Adrenal gland (tissue), 12 donors: ENCODE data around the gene ATP9B. TPM values are rescaled to one million over a fixed set of nuclear protein-coding genes. Genes with fewer than 3 reads are reported as not detected.

Source experiments
- DNase-seq, 7 donors: peaks; one replicate each; pipeline ENCODE4 v3.0.0-alpha.2; 2019 to 2020
- H3K27ac ChIP-seq, 5 donors: fragments of 200-600 bp; sonication (generic) in 4 of 5; 1 replicate in 3 of 5; 2 replicates in 2 of 5; pipeline versions ENCODE4 v1.5.1 to v1.8.0; 2016 to 2020; ENCODE audit warnings: mild to moderate bottlenecking in 1 of 5
- H3K27me3 ChIP-seq: fragments of 200-600 bp; 2 replicates; pipeline ENCODE4 v1.8.0; 2021
- H3K36me3 ChIP-seq, 2 donors: fragments of 200-600 bp; replicated peaks in 1 of 2; 1 replicate in 1 of 2; 2 replicates in 1 of 2; pipeline versions ENCODE4 v1.5.1 to v1.8.0; 2018 to 2022
- H3K4me1 ChIP-seq, 2 donors: fragments of 200-600 bp; replicated peaks in 1 of 2; 1 replicate in 1 of 2; 2 replicates in 1 of 2; pipeline versions ENCODE4 v1.5.1 to v1.8.0; 2018 to 2021
- H3K4me3 ChIP-seq, 4 donors: fragments of 200-600 bp; sonication (generic) in 3 of 4; one replicate each; pipeline ENCODE4 v1.5.1; 2016 to 2018
- H3K9me3 ChIP-seq, 3 donors: fragments of 200-600 bp; sonication (generic) in 1 of 3; replicated peaks in 1 of 3; 1 replicate in 2 of 3; 2 replicates in 1 of 3; pipeline versions ENCODE4 v1.5.1 to v1.8.0; 2016 to 2021
- POLR2A ChIP-seq, 2 donors: fragments of 450-650 bp; IDR thresholded peaks; one replicate each; pipeline ENCODE4 v1.6.1; 2017; ENCODE audit warnings: antibody characterized with exemption in 2 of 2, mild to moderate bottlenecking in 2 of 2, moderate library complexity in 1 of 2
- whole genome bisulfite sequencing, 4 donors: extraction: QIAGEN DNeasy Blood & Tissue Kit in 2 of 4; methylation state at CpG; one replicate each; pipeline versions ENCODE4 v1.1.5 to v1.1.7; 2013 to 2017; 5-methylcytosine and 5-hydroxymethylcytosine counted together
- intact Hi-C, 2 donors: fragments of 100-400 bp; cut with DNase I; formaldehyde crosslinking; loops; one replicate each; pipeline versions ENCODE4 v1.14.1 to v1.15.0; 2022 to 2023
- polyA plus RNA-seq, 3 donors: library from polyadenylated mRNA; stranded (reverse); fragments of 200-250 nt in 2 of 3; fragments of 350-450 nt in 1 of 3; fragmentation: Illumina TruSeq in 1 of 3; extraction: RNeasy Lipid Tissue Mini Kit (QIAGEN cat#74804) in 1 of 3; gene quantifications; one replicate each; pipeline ENCODE4 v1.2.3, GENCODE V29; 2013 to 2014
- total RNA-seq, 9 donors: library from RNA; depleted of rRNA in 4 of 9; stranded (reverse); fragments of >200 nt in 4 of 9; fragments of 120-200 nt in 1 of 9; fragmentation: NEBNext Ultra II Directional in 1 of 9; extraction: Animal tissue kit (Norgen Biotek cat#: 25700) in 1 of 9; gene quantifications; one replicate each; pipeline versions ENCODE4 v1.1.0 to v1.2.4, GENCODE V29; 2013 to 2023
- TF ChIP-seq, protein P1 (sequence below), 6 experiments: fragments of 450-650 bp in 4 of 6; fragments of 200-600 bp in 2 of 6; sonication (generic) in 1 of 6; IDR thresholded peaks; 1 replicate in 5 of 6; 2 replicates in 1 of 6; pipeline versions ENCODE4 v1.5.1 to v1.8.0; 2016 to 2021; ENCODE audit warnings: antibody characterized with exemption in 6 of 6, mild to moderate bottlenecking in 2 of 6, moderate library complexity in 1 of 6
- donor health status: healthy with polysubstance abuse.
- donor health status: Bipolar disorder and iron deficiency.
- donor health status: DM: yes; HTN: yes; CAD: no.
- donor health status: DM: no; HTN: no; CAD: no.
- donor health status: DM: no; HTN: no; CAD: no.
- donor health status: DM: yes; HTN: yes; CAD: no.

ATP9B gene
- total and polyA plus RNA-seq, 12 donors = 16.3 to 36.0 (median 27.7) TPM

DNA sequence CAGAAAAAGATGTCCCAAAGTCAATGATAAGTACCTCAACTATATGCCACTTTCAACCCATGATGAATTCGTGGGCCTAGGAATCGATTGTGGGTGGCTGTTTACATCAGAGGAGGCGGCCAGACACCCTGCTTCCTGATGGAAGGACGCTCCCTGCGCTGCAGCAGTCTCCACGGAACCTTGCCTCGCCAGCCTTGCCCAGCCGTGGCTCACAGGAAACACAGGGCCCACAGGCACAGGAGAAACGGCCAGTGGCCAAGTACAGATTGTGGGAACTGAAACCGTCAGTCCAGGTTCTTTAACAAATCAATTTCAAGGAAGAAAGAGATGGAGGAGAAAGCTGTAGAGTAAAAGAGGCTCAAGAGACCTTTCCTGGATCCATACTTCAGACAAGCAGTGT is 225.0 kb downstream of the ATP9B start:
- Histone ChIP-seq H3K27ac (no peak overlapping the region), H3K4me3 (no peak overlapping the region), H3K27me3 (no peaks in the 10 kb centered on the region), H3K9me3 (no peaks in the 10 kb centered on the region), H3K36me3 (no peaks in the 10 kb centered on the region), H3K4me1 (no peaks in the 10 kb centered on the region)
- no peak for TF ChIP-seq POLR2A (IDR thresholded peaks at IDR 0.05)
- TF ChIP-seq, protein P1, sequence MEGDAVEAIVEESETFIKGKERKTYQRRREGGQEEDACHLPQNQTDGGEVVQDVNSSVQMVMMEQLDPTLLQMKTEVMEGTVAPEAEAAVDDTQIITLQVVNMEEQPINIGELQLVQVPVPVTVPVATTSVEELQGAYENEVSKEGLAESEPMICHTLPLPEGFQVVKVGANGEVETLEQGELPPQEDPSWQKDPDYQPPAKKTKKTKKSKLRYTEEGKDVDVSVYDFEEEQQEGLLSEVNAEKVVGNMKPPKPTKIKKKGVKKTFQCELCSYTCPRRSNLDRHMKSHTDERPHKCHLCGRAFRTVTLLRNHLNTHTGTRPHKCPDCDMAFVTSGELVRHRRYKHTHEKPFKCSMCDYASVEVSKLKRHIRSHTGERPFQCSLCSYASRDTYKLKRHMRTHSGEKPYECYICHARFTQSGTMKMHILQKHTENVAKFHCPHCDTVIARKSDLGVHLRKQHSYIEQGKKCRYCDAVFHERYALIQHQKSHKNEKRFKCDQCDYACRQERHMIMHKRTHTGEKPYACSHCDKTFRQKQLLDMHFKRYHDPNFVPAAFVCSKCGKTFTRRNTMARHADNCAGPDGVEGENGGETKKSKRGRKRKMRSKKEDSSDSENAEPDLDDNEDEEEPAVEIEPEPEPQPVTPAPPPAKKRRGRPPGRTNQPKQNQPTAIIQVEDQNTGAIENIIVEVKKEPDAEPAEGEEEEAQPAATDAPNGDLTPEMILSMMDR (IDR thresholded peaks at IDR 0.05) = no peak
- 76 to 93% (median 82%) methylated on average over 10 of the region's 10 CpGs for WGBS, 4 donors
- intact Hi-C loops = no loop called here
- DNase-seq = no peak

DNA sequence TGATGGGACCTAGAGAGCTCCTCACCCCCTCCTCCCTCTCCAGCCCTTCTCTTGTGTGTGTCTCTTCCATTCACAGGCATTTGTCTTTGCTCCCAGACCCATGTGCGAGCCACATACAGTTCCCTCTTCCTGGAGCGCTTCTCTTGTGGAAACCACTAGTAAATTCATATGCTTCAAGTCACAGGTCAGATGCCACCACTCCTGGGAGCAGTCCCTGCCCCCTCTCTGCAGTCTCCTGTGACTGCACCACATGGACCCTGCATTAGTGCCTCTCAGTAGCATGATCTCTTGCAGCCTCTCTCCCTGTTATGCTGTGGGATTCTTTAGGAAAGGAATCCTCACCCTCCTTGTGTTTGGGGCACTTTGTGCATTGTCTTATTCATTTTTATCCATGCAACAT is 230.1 kb downstream of the ATP9B start:
- no peak overlapping the region for H3K4me3 ChIP-seq
- no peaks in the 10 kb centered on the region for H3K27me3 ChIP-seq
- TF ChIP-seq POLR2A (IDR thresholded peaks at IDR 0.05) = no peak
- TF ChIP-seq, protein P1 (IDR thresholded peaks at IDR 0.05) = no peak
- no peak for DNase-seq
- WGBS, 4 donors = 97 to 100% (median 99%) methylated on average over 2 of the region's 2 CpGs
- H3K4me1 ChIP-seq = no peaks in the 10 kb centered on the region
- no peaks in the 10 kb centered on the region for H3K36me3 ChIP-seq
- no peak overlapping the region for H3K27ac ChIP-seq
- H3K9me3 ChIP-seq = no peaks in the 10 kb centered on the region
- intact Hi-C loops = no loop called here

DNA sequence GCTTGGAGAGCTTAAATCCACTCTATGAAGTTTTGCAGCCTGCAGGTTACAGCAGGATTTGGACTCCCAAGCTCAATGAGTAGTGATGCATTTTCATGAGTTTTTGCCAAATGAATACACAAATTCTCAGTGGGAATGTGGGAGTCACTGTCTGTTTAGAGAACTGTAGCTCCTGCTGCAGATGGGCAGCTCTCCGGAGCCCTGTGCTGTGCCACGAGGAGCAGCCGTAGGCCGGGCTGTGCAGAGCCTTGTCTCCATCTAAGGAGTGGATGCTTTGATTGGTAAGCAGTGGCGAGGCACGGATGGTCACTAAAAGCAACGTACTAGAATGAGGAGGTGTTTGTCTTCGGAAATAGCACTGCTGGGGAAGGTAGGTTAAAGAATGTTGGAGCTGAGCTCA is 230.5 kb downstream of the ATP9B start:
- intact Hi-C loops = no loop called here
- H3K36me3 ChIP-seq = peaks cover 0 to 1% of the 10 kb centered on the region in 2 donors
- DNase-seq = no peak
- TF ChIP-seq, protein P1 (IDR thresholded peaks at IDR 0.05) = no peak
- no peak for TF ChIP-seq POLR2A (IDR thresholded peaks at IDR 0.05)
- no peaks in the 10 kb centered on the region for H3K4me1 ChIP-seq
- H3K27me3 ChIP-seq = no peaks in the 10 kb centered on the region
- WGBS, 4 donors = 97 to 98% (median 97%) methylated on average over 8 of the region's 8 CpGs
- H3K27ac ChIP-seq = no peak overlapping the region
- H3K9me3 ChIP-seq = no peaks in the 10 kb centered on the region
- H3K4me3 ChIP-seq = no peak overlapping the region

DNA sequence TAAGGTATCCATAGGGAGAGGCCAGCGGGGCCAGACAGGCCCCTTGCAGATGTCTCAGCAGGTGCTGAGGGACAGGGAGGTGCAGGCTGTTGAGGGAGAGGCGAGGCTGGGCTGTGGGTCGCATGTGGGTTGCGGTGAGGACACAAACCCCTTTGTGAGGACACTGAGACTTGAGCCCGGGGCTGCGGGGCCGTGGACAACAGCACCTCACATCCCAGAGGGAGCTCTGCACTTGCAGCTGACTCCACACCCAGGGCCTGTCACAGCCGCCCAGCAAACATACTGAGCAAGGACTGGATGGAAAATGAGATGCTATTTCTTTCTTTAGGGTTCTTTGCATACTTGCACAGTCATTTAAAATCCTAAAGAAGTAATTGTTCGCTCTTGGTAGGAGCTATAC is 231.2 kb downstream of the ATP9B start:
- Histone ChIP-seq H3K4me3 (no peak overlapping the region), H3K9me3 (no peaks in the 10 kb centered on the region), H3K27me3 (no peaks in the 10 kb centered on the region), H3K27ac (no peak overlapping the region), H3K4me1 (no peaks in the 10 kb centered on the region), H3K36me3 (peaks cover 0 to 5% of the 10 kb centered on the region in 2 donors)
- TF ChIP-seq, protein P1 (IDR thresholded peaks at IDR 0.05) = no peak
- no peak for TF ChIP-seq POLR2A (IDR thresholded peaks at IDR 0.05)
- 64 to 90% (median 83%) methylated on average over 3 to 9 of the region's 9 CpGs for WGBS, 4 donors
- DNase-seq = no peak
- intact Hi-C loops = no loop called here
